Ovary (tissue), 3 donors: ENCODE data around the gene HTRA1.

ENCODE experiments used
- CTCF ChIP-seq, 3 donors: fragments of 450-650 bp in 2 of 3; fragments of 200-600 bp in 1 of 3; IDR thresholded peaks; one replicate each; pipeline versions ENCODE4 v1.5.1 to v1.8.0; 2016 to 2022; ENCODE audit warnings: antibody characterized with exemption in 3 of 3, mild to moderate bottlenecking in 1 of 3
- POLR2A ChIP-seq: fragments of 450-650 bp; IDR thresholded peaks from one replicate; pipeline ENCODE4 v1.6.1; 2017; ENCODE audit warnings: antibody characterized with exemption, mild to moderate bottlenecking, moderate library complexity
- donor health status: DM: no; HTN: no; CAD: no.

GRCh38 chr10:122427280-122427679, 34.1 kb upstream of the HTRA1 start:
- TF ChIP-seq CTCF (IDR thresholded peaks at IDR 0.05) (no peak), POLR2A (no peak)
